Thyroid gland (tissue), 4 donors: ENCODE results near the gene ASIP. TPM values are rescaled to one million over a fixed set of nuclear protein-coding genes. Genes with fewer than 3 reads are reported as not detected.
A peak's percentile ranks its signal among the peaks of the same experiment; 100 is the strongest.

Experiments
- DNase-seq, 2 donors: peaks; one replicate each; pipeline ENCODE4 v3.0.0-alpha.2; 2019
- H3K27ac ChIP-seq, 3 donors: fragments of 200-600 bp; sonication (generic); 1 replicate in 2 of 3; 2 replicates in 1 of 3; pipeline ENCODE4 v1.5.1; 2016 to 2019; ENCODE audit warnings: mild to moderate bottlenecking in 1 of 3, moderate library complexity in 1 of 3
- H3K27me3 ChIP-seq: fragments of 200-600 bp; sonication (generic); one replicate; pipeline ENCODE4 v1.5.1; 2019
- H3K36me3 ChIP-seq, 2 donors: fragments of 200-600 bp; sonication (generic); one replicate each; pipeline ENCODE4 v1.5.1; 2016 to 2019
- H3K4me1 ChIP-seq, 2 donors: fragments of 200-600 bp; sonication (generic); one replicate each; pipeline ENCODE4 v1.5.1; 2017 to 2019
- H3K4me3 ChIP-seq, 3 donors: fragments of 200-600 bp; sonication (generic); replicated peaks in 1 of 3; 1 replicate in 2 of 3; 2 replicates in 1 of 3; pipeline ENCODE4 v1.5.1; 2016; ENCODE audit warnings: mild to moderate bottlenecking in 1 of 3
- H3K9me3 ChIP-seq: fragments of 200-600 bp; sonication (generic); one replicate; pipeline ENCODE4 v1.5.1; 2017
- CTCF ChIP-seq, 6 experiments: fragments of 200-600 bp in 3 of 6; fragments of 450-650 bp in 3 of 6; sonication (generic) in 3 of 6; IDR thresholded peaks; one replicate each; pipeline ENCODE4 v1.5.1; 2016 to 2019; ENCODE audit warnings: antibody characterized with exemption in 6 of 6, mild to moderate bottlenecking in 2 of 6, inconsistent platforms in 1 of 6, moderate library complexity in 1 of 6
- POLR2A ChIP-seq, 2 donors: fragments of 450-650 bp; IDR thresholded peaks; one replicate each; pipeline ENCODE4 v1.6.1; 2017; ENCODE audit warnings: antibody characterized with exemption in 2 of 2, mild to moderate bottlenecking in 2 of 2, moderate library complexity in 1 of 2
- WGBS, 2 donors: methylation state at CpG; one replicate each; pipeline ENCODE4 v1.1.5; 2017; 5-methylcytosine and 5-hydroxymethylcytosine counted together
- intact Hi-C: fragments of 100-400 bp; cut with DNase I; formaldehyde crosslinking; loops from one replicate; pipeline ENCODE4 v1.15.1; 2023
- total RNA-seq, 4 donors: library from RNA; depleted of rRNA; stranded (reverse); fragments of >200 nt; gene quantifications; one replicate each; pipeline ENCODE4 v1.2.3, GENCODE V29; 2016

ASIP gene
- total RNA-seq, 4 donors from 2014 or later = not detected

- 71 to 83% methylated on average over 1 to 3 of the region's 3 CpGs for WGBS, 2 donors
- H3K9me3 ChIP-seq = no peaks in the 10 kb centered on the region
- DNase-seq = no peak
Measured at GRCh38 chr20:34209111-34209510, 32.1 kb upstream of the ASIP start.

GRCh38 chr20:34210271-34210670, 31.0 kb upstream of the ASIP start:
- H3K4me3 ChIP-seq = no peak overlapping the region
- no peaks in the 10 kb centered on the region for H3K9me3 ChIP-seq
- intact Hi-C loops = no loop called here
- no peaks in the 10 kb centered on the region for H3K36me3 ChIP-seq
- no peak for TF ChIP-seq POLR2A (IDR thresholded peaks at IDR 0.05)
- TF ChIP-seq CTCF (IDR thresholded peaks at IDR 0.05) = no peak
- no peak overlapping the region for H3K27ac ChIP-seq
- DNase-seq = peak; percentile 14 to 34
- WGBS, 2 donors = 85 to 87% methylated on average over 3 of the region's 4 CpGs
- H3K27me3 ChIP-seq = no peaks in the 10 kb centered on the region
- H3K4me1 ChIP-seq = peaks cover 0 to 13% of the 10 kb centered on the region in 2 donors

More at GRCh38 chr20:34209111-34209510, 32.1 kb upstream of the ASIP start:
- no peak for TF ChIP-seq CTCF (IDR thresholded peaks at IDR 0.05)
- no peak for TF ChIP-seq POLR2A (IDR thresholded peaks at IDR 0.05)
- H3K27me3 ChIP-seq = no peaks in the 10 kb centered on the region
- peaks cover 0 to 11% of the 10 kb centered on the region in 2 donors for H3K4me1 ChIP-seq
- H3K27ac ChIP-seq = no peak overlapping the region
- H3K36me3 ChIP-seq = no peaks in the 10 kb centered on the region
- no peak overlapping the region for H3K4me3 ChIP-seq
- intact Hi-C loops = no loop called here

GRCh38 chr20:34211591-34211990, 29.6 kb upstream of the ASIP start:
- 83 to 89% methylated on average over 2 of the region's 2 CpGs for WGBS, 2 donors
- intact Hi-C loops = no loop called here
- H3K4me3 ChIP-seq = no peak overlapping the region
- no peaks in the 10 kb centered on the region for H3K36me3 ChIP-seq
- DNase-seq = no peak
- H3K9me3 ChIP-seq = no peaks in the 10 kb centered on the region
- H3K4me1 ChIP-seq = peaks cover 0 to 21% of the 10 kb centered on the region in 2 donors
- H3K27me3 ChIP-seq = no peaks in the 10 kb centered on the region
- H3K27ac ChIP-seq = no peak overlapping the region
- no peak for TF ChIP-seq POLR2A (IDR thresholded peaks at IDR 0.05)
- no peak for TF ChIP-seq CTCF (IDR thresholded peaks at IDR 0.05)

- intact Hi-C loops = no loop called here
- 49 to 56% methylated on average over 2 of the region's 2 CpGs for WGBS, 2 donors
Measured at GRCh38 chr20:34213213-34213612, 28.0 kb upstream of the ASIP start.

More at GRCh38 chr20:34213213-34213612, 28.0 kb upstream of the ASIP start:
- Histone ChIP-seq H3K4me3 (no peak overlapping the region), H3K4me1 (peaks cover 0 to 23% of the 10 kb centered on the region in 2 donors), H3K27ac (peak overlapping the region in 1 of 3 donors; percentile 50), H3K27me3 (no peaks in the 10 kb centered on the region), H3K9me3 (no peaks in the 10 kb centered on the region), H3K36me3 (no peaks in the 10 kb centered on the region)
- no peak for DNase-seq
- TF ChIP-seq POLR2A (IDR thresholded peaks at IDR 0.05) (no peak), CTCF (IDR thresholded peaks at IDR 0.05) (no peak)
